ENCODE measurements around the gene RPL28. TPM values are rescaled to one million over a fixed set of nuclear protein-coding genes. Genes with fewer than 3 reads are reported as not detected.
A peak's percentile ranks its signal among the peaks of the same experiment; 100 is the strongest.

RPL28 gene
- total RNA-seq, 4 donors from 2014 or later, result 466 to 875 (median 590) TPM

DNA sequence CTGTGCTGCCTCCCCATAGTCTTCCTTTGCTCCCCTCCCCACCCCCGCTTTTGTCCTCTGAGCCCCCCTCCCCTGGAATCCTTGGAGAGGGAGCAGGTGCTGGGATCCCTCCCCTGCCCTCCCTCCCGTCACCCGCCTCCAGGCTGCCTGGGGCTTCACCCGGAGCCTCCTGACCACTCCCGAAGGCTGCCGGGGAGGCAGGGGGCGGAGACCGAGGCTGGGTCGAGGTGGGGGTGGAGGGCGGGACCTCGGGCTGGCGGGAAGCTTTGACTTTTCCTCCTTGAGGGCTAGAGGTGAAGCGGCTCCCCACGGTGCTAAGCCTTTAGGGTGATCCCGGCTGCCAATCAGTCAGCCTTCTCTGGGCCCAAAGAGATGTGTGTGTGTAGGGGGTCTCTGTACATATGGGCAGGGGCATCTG is 44.6 kb upstream of the RPL28 start:
- H3K4me3 ChIP-seq (ENCODE audit: low read depth, poor library complexity, severe bottlenecking), result peak overlapping the region; percentile 12
- peak in 1 of 2 donors; percentile 92 for DNase-seq (ENCODE audit: low spot score in 2 of 2)
- TF ChIP-seq, protein P1, sequence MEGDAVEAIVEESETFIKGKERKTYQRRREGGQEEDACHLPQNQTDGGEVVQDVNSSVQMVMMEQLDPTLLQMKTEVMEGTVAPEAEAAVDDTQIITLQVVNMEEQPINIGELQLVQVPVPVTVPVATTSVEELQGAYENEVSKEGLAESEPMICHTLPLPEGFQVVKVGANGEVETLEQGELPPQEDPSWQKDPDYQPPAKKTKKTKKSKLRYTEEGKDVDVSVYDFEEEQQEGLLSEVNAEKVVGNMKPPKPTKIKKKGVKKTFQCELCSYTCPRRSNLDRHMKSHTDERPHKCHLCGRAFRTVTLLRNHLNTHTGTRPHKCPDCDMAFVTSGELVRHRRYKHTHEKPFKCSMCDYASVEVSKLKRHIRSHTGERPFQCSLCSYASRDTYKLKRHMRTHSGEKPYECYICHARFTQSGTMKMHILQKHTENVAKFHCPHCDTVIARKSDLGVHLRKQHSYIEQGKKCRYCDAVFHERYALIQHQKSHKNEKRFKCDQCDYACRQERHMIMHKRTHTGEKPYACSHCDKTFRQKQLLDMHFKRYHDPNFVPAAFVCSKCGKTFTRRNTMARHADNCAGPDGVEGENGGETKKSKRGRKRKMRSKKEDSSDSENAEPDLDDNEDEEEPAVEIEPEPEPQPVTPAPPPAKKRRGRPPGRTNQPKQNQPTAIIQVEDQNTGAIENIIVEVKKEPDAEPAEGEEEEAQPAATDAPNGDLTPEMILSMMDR (IDR thresholded peaks at IDR 0.05), result no peak
- no peak for TF ChIP-seq POLR2A (IDR thresholded peaks at IDR 0.05)
- intact Hi-C loops (cut with DNase I; ENCODE audit: low total_unique reads), result no loop called here
- 3 to 4% methylated on average over 15 of the region's 15 CpGs for WGBS, 2 donors

DNA sequence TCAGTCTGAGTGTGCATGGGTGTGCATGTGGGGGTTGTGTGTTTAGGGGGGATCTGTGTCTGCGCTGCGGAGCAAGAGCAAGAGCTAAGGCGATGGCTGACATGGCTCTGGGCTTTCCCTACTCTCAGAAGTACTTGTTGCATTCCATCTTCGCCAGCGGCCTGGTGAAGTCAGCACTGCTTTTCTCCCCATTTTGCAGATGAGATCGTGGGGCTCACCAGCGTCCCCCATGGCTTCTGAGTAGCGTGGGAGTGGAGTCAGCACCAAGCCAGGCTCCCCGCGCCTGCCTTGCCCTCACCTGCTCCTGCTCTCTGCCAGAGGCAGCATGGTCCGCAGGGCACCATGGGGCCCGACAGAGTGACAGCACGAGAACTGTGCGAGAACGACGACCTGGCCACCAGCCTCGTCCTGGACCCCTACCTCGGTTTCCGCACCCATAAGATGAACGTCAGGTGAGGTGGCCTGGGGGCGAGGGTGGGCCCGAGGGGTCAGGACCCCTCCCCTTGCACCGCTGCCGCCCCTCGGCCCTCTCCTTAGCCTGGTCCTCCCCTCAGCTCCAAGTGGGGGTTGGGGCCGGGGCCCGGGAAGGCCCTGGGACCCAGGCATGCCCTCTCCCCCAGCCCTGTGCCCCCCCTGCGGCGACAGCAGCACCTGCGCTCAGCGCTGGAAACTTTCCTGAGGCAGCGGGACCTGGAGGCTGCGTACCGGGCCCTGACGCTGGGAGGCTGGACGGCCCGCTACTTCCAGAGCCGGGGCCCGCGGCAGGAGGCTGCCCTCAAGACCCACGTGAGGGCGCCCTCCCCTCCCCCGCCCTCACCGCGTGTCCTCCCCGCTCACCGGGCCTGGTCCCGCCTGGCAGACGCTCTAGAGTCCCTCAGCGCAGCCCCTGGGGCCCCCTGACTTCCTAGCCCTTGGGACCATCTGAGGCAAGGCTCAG is 43.9 kb upstream of the RPL28 start:
- no peak for DNase-seq (ENCODE audit: low spot score in 2 of 2)
- intact Hi-C loops (cut with DNase I; ENCODE audit: low total_unique reads), result no loop called here
- WGBS, 2 donors, result 81 to 90% methylated on average over 27 to 38 of the region's 50 CpGs
- TF ChIP-seq POLR2A (IDR thresholded peaks at IDR 0.05), result no peak
- TF ChIP-seq, protein P1 (IDR thresholded peaks at IDR 0.05), result no peak
- H3K4me3 ChIP-seq (ENCODE audit: low read depth, poor library complexity, severe bottlenecking), result no peak overlapping the region

DNA sequence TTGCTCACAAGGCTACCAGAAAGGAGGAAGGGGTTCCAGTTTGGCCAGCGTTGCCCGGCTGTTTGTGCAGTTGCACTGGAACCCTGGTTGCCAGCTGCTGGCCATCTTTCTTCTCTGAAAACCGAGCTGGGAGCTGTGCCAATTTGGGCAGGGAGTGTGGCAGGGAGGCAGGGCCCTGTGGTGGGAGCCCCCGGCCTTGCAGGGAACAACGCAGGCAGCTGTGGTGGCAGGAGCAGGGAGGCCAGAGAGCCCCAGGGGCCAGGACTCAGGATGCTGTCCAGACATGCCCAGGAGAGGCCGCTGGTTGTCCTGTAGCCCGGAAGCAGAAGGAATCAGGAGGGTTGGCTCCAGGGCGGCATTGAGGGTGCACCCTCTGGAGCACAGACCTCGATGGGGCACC is 41.3 kb upstream of the RPL28 start:
- no peak overlapping the region for H3K4me3 ChIP-seq (ENCODE audit: low read depth, poor library complexity, severe bottlenecking)
- TF ChIP-seq POLR2A (IDR thresholded peaks at IDR 0.05), result no peak
- TF ChIP-seq, protein P1 (IDR thresholded peaks at IDR 0.05), result no peak
- no peak for DNase-seq (ENCODE audit: low spot score in 2 of 2)
- intact Hi-C loops (cut with DNase I; ENCODE audit: low total_unique reads), result no loop called here
- 69 to 70% methylated on average over 9 of the region's 9 CpGs for WGBS, 2 donors

DNA sequence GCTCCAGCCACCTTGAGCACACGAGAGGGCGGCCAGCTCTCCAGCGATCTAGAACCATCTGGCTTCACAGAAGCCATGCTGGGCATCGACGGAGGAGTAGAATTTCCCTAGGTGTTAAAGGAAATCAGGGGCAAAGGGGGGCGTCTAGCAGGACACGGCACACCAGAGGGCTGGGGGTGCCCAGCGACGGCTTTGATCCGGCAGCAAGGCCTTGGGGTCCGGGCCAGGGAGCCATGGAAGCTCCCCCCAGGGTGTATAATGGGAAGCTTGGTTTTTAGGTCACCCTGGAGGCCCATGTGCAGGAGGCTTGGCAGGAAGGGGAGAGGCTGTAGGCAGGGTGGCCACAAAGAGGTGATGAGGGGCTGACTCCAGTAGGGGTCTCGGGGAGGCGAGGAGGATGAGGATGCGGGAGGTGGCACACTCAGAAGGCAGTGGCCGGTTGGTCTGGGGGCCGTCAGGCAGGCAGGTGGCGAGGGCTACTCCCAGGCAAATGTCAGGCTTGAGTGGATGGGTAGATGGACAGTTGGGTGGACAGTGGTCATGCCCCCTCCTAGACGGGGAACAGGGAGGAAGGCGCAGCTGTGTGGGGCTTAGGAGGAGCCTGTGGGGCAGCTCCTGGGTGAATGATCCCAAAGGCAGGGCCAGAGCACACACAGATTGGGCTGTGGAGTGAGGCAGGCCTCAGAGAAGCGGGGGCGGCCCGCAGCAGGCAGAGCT is 40.5 kb upstream of the RPL28 start:
- no peak overlapping the region for H3K4me3 ChIP-seq (ENCODE audit: low read depth, poor library complexity, severe bottlenecking)
- WGBS, 2 donors, result 87 to 90% methylated on average over 22 of the region's 22 CpGs
- TF ChIP-seq, protein P1 (IDR thresholded peaks at IDR 0.05), result no peak
- no peak for TF ChIP-seq POLR2A (IDR thresholded peaks at IDR 0.05)
- no peak for DNase-seq (ENCODE audit: low spot score in 2 of 2)
- intact Hi-C loops (cut with DNase I; ENCODE audit: low total_unique reads), result no loop called here

DNA sequence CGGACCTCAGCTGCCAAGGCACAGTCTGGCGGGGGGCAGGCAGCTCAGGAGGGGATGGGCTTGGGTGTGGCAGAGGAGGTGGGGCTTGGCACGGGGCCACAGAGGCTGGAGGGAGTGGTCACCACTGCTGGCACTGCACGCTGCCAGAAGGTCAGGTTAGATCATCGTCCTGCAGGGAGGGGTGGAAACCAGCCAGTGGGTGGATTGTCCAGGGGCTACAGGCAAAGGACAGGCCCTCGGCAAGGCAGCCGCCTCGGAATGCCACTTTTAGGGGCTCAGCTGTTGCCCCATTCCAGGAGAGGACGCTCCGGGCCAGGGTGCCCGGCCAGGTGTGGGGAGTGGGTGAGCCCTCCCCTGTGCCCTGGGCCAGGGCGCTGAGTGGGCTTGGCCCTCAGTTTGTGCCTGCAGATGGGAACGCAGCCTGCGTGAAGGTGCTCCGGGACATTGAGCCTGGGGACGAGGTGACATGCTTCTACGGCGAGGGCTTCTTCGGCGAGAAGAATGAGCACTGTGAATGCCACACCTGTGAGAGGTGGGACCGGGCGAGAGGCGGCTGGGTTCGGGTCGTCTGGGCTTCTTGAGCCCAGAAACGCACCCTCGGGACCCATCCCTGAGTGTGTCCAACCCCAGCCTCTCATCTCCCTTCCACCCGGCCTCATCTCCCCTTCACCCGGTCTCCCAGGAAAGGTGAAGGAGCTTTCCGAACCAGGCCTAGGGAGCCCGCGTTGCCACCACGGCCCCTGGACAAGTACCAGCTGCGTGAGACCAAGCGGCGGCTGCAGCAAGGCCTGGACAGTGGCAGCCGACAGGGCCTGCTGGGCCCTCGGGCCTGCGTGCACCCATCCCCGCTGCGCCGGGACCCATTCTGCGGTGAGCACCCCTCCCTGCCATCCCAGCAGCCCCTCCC is 39.7 kb upstream of the RPL28 start:
- TF ChIP-seq POLR2A (IDR thresholded peaks at IDR 0.05), result no peak
- TF ChIP-seq, protein P1 (IDR thresholded peaks at IDR 0.05), result no peak
- no peak overlapping the region for H3K4me3 ChIP-seq (ENCODE audit: low read depth, poor library complexity, severe bottlenecking)
- 74 to 81% methylated on average over 43 of the region's 43 CpGs for WGBS, 2 donors
- no peak for DNase-seq (ENCODE audit: low spot score in 2 of 2)
- intact Hi-C loops (cut with DNase I; ENCODE audit: low total_unique reads), result no loop called here
